GM23248 (cell line): ENCODE measurements around the gene SLC9C1. TPM values are rescaled to one million over a fixed set of nuclear protein-coding genes. Genes with fewer than 3 reads are reported as not detected.

ENCODE experiments used
- DNase-seq: peaks from one replicate; pipeline ENCODE4 v3.0.0-alpha.2; 2015
- H2AFZ ChIP-seq: fragments of 200-600 bp; sonication (generic); 2 replicates; pipeline ENCODE4 v1.6.1; 2016; ENCODE audit warnings: antibody characterized with exemption
- H3F3A ChIP-seq: fragments of 200-600 bp; sonication (generic); 2 replicates; pipeline ENCODE4 v1.6.1; 2016; ENCODE audit warnings: mild to moderate bottlenecking, antibody characterized with exemption, mixed run types; ENCODE audit not compliant: insufficient read depth
- H3K27ac ChIP-seq: fragments of 200-600 bp; sonication (generic); 2 replicates; pipeline ENCODE4 v1.5.1; 2016; ENCODE audit warnings: mild to moderate bottlenecking
- H3K27me3 ChIP-seq: fragments of 200-600 bp; sonication (generic); replicated peaks from 2 replicates; pipeline ENCODE4 v1.6.1; 2016; ENCODE audit warnings: mild to moderate bottlenecking; ENCODE audit not compliant: insufficient read depth
- H3K36me3 ChIP-seq: fragments of 200-600 bp; sonication (generic); 2 replicates; pipeline ENCODE4 v1.6.1; 2016; ENCODE audit warnings: low read depth, mild to moderate bottlenecking
- H3K4me1 ChIP-seq: fragments of 200-600 bp; sonication (generic); 2 replicates; pipeline ENCODE4 v1.6.1; 2016; ENCODE audit warnings: mild to moderate bottlenecking; ENCODE audit not compliant: insufficient read depth
- H3K4me2 ChIP-seq: fragments of 200-600 bp; sonication (generic); one replicate; pipeline ENCODE4 v1.6.1; 2016; ENCODE audit warnings: mild to moderate bottlenecking; ENCODE audit not compliant: unreplicated experiment
- H3K4me3 ChIP-seq: fragments of 200-600 bp; sonication (generic); 2 replicates; pipeline ENCODE4 v1.5.1; 2016; ENCODE audit warnings: mild to moderate bottlenecking
- H3K79me2 ChIP-seq: fragments of 200-600 bp; sonication (generic); 2 replicates; pipeline ENCODE4 v1.6.1; 2016; ENCODE audit warnings: mild to moderate bottlenecking; ENCODE audit not compliant: insufficient read depth
- H3K9ac ChIP-seq: fragments of 200-600 bp; sonication (generic); 2 replicates; pipeline ENCODE4 v1.6.1; 2016; ENCODE audit warnings: mild to moderate bottlenecking
- H3K9me2 ChIP-seq: fragments of 200-600 bp; sonication (generic); 2 replicates; pipeline ENCODE4 v1.6.1; 2016; ENCODE audit warnings: mixed run types, mild to moderate bottlenecking, moderate library complexity; ENCODE audit not compliant: insufficient read depth
- H3K9me3 ChIP-seq: fragments of 200-600 bp; sonication (generic); one replicate; pipeline ENCODE4 v1.6.1; 2017; ENCODE audit warnings: low read depth
- H4K20me1 ChIP-seq: fragments of 200-600 bp; sonication (generic); 2 replicates; pipeline ENCODE4 v1.6.0; 2016; ENCODE audit not compliant: insufficient read depth
- EZH2 ChIP-seq: fragments of 200-600 bp; sonication (generic); IDR thresholded peaks from 2 replicates; pipeline ENCODE4 v1.6.1; 2018; ENCODE audit warnings: antibody characterized with exemption, mild to moderate bottlenecking; ENCODE audit not compliant: insufficient read depth, poor library complexity, severe bottlenecking
- EZH2phosphoT487 ChIP-seq: fragments of 200-600 bp; sonication (generic); IDR thresholded peaks from 2 replicates; pipeline ENCODE4 v1.6.1; 2018; ENCODE audit warnings: antibody characterized with exemption, moderate library complexity, mild to moderate bottlenecking, low read depth; ENCODE audit not compliant: insufficient read depth
- WGBS, 2 experiments: methylation state at CpG; one replicate each; pipeline ENCODE4 v1.1.6; 2015 to 2017; ENCODE audit warnings: low lambda C conversion rate in 2 of 2, low coverage in 1 of 2; ENCODE audit errors: missing lambda C conversion rate in 2 of 2; 5-methylcytosine and 5-hydroxymethylcytosine counted together
- in situ Hi-C: fragments of 300-500 bp; cut with MboI; formaldehyde crosslinking; loops from 2 replicates; pipeline ENCODE4 v1.15.0; 2020
- polyA plus RNA-seq: library from polyadenylated mRNA; unstranded; fragments of >200 nt; fragmentation: Nextera tagmentation; extraction: Ambion mirVana; gene quantifications from 2 replicates; pipeline ENCODE4 v1.2.1, GENCODE V29; 2016
- total RNA-seq: library from RNA; depleted of rRNA; stranded (reverse); fragments of >200 nt; shearing (Covaris generic); gene quantifications from 2 replicates; pipeline ENCODE4 v1.2.3, GENCODE V29; 2014

The SLC9C1 gene
- total and polyA plus RNA-seq, 2 experiments from 2014 or later: not detected

DNA sequence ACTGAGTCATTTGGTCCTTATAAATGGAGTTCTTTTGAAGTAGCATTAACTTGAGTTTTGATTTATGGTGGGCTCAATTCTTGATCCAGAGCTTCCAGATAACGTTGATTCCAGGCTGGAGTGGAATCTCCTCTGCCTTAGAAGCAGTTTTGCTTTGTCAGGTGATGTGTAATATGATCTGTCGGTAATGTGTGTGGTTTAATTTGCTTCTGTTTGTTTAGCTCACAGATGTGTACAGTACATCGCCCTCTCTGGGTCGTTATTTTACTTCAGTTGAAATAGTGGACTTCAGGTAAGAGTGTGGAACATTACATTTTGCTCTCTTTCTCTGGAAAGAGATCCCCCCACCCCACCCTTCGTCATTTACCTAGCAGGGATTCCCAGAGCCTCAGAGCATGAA lies 184.7 kb downstream of the SLC9C1 start:
- Histone ChIP-seq H3K4me1 (no peaks in the 10 kb centered on the region), H4K20me1 (no peaks in the 10 kb centered on the region), H3K9me2 (no peaks in the 10 kb centered on the region), H3K9ac (no peak overlapping the region), H3K79me2 (no peaks in the 10 kb centered on the region), H3K9me3 (no peaks in the 10 kb centered on the region), H3K36me3 (no peaks in the 10 kb centered on the region; the same call in 1 of the 2 replicates), H3F3A (no peaks in the 10 kb centered on the region), H3K4me3 (no peak overlapping the region), H3K27ac (no peak overlapping the region), H2AFZ (no peak overlapping the region), H3K27me3 (no peaks in the 10 kb centered on the region), H3K4me2 (no peak overlapping the region)
- TF ChIP-seq EZH2phosphoT487: no peak
- no peak for TF ChIP-seq EZH2
- in situ Hi-C loops: no loop called here
- WGBS, 2 experiments: 77 to 81% methylated on average over 5 of the region's 5 CpGs
- DNase-seq: no peak

DNA sequence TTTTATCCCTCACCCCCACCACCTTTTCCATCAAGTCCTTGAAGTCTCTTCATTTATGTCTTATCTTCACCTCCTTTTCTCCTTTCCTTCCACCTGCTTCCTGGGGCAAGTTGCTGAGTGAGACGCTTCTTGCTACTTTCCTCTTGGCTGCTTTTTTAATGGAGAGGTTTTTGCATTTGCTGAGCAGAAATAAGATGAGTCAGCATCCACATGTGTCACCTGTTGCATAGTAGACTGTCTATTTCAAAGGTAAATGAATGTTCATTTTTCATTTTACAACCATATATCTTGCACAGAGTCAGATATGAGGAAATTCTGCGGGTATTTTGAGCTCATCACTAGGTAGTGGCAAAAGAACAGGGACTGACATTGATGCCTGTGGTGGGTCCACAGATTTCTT lies 189.2 kb downstream of the SLC9C1 start:
- Histone ChIP-seq H3K79me2 (peaks cover 3% of the 10 kb centered on the region; the same call in 1 of the 2 replicates), H3F3A (no peaks in the 10 kb centered on the region), H3K36me3 (no peaks in the 10 kb centered on the region; the same call in 1 of the 2 replicates), H3K9me2 (no peaks in the 10 kb centered on the region), H3K4me3 (no peak overlapping the region), H3K27ac (no peak overlapping the region), H3K4me1 (peaks cover 12% of the 10 kb centered on the region), H3K4me2 (no peak overlapping the region), H2AFZ (no peak overlapping the region), H4K20me1 (no peaks in the 10 kb centered on the region), H3K9me3 (no peaks in the 10 kb centered on the region), H3K27me3 (no peaks in the 10 kb centered on the region), H3K9ac (no peak overlapping the region)
- in situ Hi-C loops: no loop called here
- TF ChIP-seq EZH2phosphoT487 (no peak), EZH2 (no peak)
- no peak for DNase-seq
- WGBS, 2 experiments: 83 to 89% methylated on average over 2 of the region's 2 CpGs

DNA sequence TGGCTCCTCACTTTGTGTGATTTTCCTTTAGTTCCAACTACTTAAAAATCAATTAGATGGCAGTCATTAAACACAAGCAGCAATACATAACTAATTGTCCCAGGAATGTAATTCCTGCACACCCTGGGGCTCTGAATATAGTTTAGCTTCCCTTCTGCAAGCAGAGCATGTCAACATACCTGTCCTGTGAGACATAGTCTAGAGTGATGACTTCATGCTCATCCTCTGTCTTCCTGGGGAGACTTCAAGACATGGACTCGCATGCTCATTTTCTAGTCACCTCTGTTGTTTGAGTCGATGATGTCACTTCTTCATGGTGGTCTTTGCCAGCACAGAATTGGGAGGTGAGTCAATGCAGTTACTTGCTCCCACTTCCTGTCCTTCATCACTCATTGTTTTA lies 192.1 kb downstream of the SLC9C1 start:
- H3K27ac ChIP-seq: no peak overlapping the region
- 13 to 16% methylated on average over 2 of the region's 2 CpGs for WGBS, 2 experiments
- H3K4me3 ChIP-seq: no peak overlapping the region
- TF ChIP-seq EZH2 (no peak), EZH2phosphoT487 (no peak)
- peak overlapping the region; percentile 6 for H3K4me2 ChIP-seq
- H3K79me2 ChIP-seq: peaks cover 22% of the 10 kb centered on the region
- no peak overlapping the region for H3K9ac ChIP-seq
- H3K9me2 ChIP-seq: no peaks in the 10 kb centered on the region
- H2AFZ ChIP-seq: no peak overlapping the region
- peak; percentile 88 for DNase-seq
- H3K4me1 ChIP-seq: peaks cover 21% of the 10 kb centered on the region
- no peaks in the 10 kb centered on the region for H4K20me1 ChIP-seq
- peaks cover 3% of the 10 kb centered on the region; the same call in 1 of the 2 replicates for H3F3A ChIP-seq
- H3K27me3 ChIP-seq: no peaks in the 10 kb centered on the region
- in situ Hi-C loops: no loop called here
- H3K36me3 ChIP-seq: no peaks in the 10 kb centered on the region
- H3K9me3 ChIP-seq: no peaks in the 10 kb centered on the region

DNA sequence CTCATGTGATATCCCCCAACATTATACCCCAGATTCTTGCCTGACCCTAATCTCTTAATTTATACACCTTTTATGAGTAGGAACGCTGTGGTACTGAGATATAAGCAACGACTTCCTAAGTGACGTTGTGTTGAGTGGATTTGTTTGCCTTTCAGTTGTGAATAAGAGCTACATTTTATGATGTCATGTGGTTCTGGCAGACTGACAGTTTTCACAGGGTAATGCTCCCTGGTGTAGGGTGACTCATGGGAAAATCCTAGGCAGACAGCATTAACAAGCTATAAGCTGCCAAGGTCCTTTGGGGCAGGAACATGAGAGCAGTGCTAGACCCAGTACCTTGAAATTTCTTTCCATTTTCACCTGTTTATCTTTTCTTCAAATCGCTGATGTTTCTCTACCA lies 196.6 kb downstream of the SLC9C1 start:
- Histone ChIP-seq H3K9ac (no peak overlapping the region), H3K27ac (no peak overlapping the region)

DNA sequence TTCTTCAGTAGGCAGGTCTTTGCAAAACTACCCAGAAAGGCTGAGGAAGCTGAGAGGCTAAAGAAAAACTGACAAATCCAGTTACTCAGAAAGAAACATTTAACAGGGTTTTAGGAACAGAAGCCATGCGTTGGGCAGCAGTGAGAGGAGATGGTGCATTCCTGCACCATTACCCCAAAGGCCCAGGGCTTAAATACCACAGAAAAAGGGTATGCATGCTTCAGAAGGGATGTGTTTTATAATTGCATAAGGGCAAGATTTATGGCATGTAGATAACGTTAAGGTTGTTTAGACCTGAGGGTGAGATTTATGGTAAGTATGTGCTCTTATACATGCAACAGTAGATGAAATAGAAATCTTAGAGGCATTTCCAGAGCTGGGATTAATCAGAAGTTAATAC lies 197.8 kb downstream of the SLC9C1 start:
- peak; percentile 30 for DNase-seq
- TF ChIP-seq EZH2phosphoT487 (no peak), EZH2 (no peak)
- in situ Hi-C loops: no loop called here
- no peaks in the 10 kb centered on the region for H3K27me3 ChIP-seq
- H3K4me2 ChIP-seq: no peak overlapping the region
- H3K9me2 ChIP-seq: no peaks in the 10 kb centered on the region
- no peak overlapping the region for H3K4me3 ChIP-seq
- peaks cover 14% of the 10 kb centered on the region for H3F3A ChIP-seq
- WGBS, 2 experiments: 49 to 57% methylated on average over 2 of the region's 2 CpGs
- H2AFZ ChIP-seq: no peak overlapping the region
- no peak overlapping the region for H3K9ac ChIP-seq
- no peaks in the 10 kb centered on the region for H3K36me3 ChIP-seq
- no peaks in the 10 kb centered on the region for H3K9me3 ChIP-seq
- H3K79me2 ChIP-seq: peaks cover 31% of the 10 kb centered on the region
- peaks cover 15% of the 10 kb centered on the region for H3K4me1 ChIP-seq
- H4K20me1 ChIP-seq: no peaks in the 10 kb centered on the region
- no peak overlapping the region for H3K27ac ChIP-seq

More for the DNA sequence above, 196.6 kb downstream of the SLC9C1 start:
- Histone ChIP-seq H3K36me3 (no peaks in the 10 kb centered on the region), H3K4me3 (no peak overlapping the region), H2AFZ (no peak overlapping the region), H3K4me1 (peaks cover 25% of the 10 kb centered on the region), H3K9me2 (no peaks in the 10 kb centered on the region), H3K79me2 (peaks cover 22% of the 10 kb centered on the region), H3K9me3 (no peaks in the 10 kb centered on the region), H3F3A (peaks cover 14% of the 10 kb centered on the region), H3K27me3 (no peaks in the 10 kb centered on the region), H3K4me2 (peak overlapping the region; percentile 35), H4K20me1 (no peaks in the 10 kb centered on the region)
- in situ Hi-C loops: no loop called here
- WGBS, 2 experiments: 1 to 6% methylated on average over 4 of the region's 4 CpGs
- DNase-seq: peak; percentile 98
- no peak for TF ChIP-seq EZH2
- no peak for TF ChIP-seq EZH2phosphoT487
